Type B pancreatic cell (in vitro differentiated cells): ENCODE measurements around the gene AQP6. TPM values are rescaled to one million over a fixed set of nuclear protein-coding genes. Genes with fewer than 3 reads are reported as not detected.

Experiments used
- DNase-seq: peaks from one replicate; pipeline ENCODE4 v3.0.0; 2021; ENCODE audit warnings: mixed read lengths; ENCODE audit not compliant: unreplicated experiment; ENCODE audit errors: extremely low spot score
- H3K27ac Mint-ChIP-seq: 2 replicates; pipeline ENCODE4 v1.8.0; 2021; ENCODE audit warnings: mild to moderate bottlenecking, mixed read lengths
- H3K27me3 Mint-ChIP-seq: 2 replicates; pipeline ENCODE4 v1.8.0; 2021; ENCODE audit warnings: mixed read lengths
- H3K36me3 Mint-ChIP-seq: 2 replicates; pipeline ENCODE4 v1.8.0; 2021; ENCODE audit warnings: mixed read lengths
- H3K4me1 Mint-ChIP-seq: one replicate; pipeline ENCODE4 v1.8.0; 2021; ENCODE audit warnings: mixed read lengths; ENCODE audit not compliant: unreplicated experiment
- H3K4me3 Mint-ChIP-seq: 2 replicates; pipeline ENCODE4 v1.8.0; 2021; ENCODE audit warnings: mild to moderate bottlenecking, mixed read lengths
- H3K9me3 Mint-ChIP-seq: 2 replicates; pipeline ENCODE4 v1.8.0; 2021; ENCODE audit warnings: mixed read lengths
- CTCF ChIP-seq: fragments of 200-600 bp; sonication (generic); conservative IDR thresholded peaks from 2 replicates; pipeline ENCODE4 v1.5.0; 2021; ENCODE audit warnings: antibody characterized with exemption, mild to moderate bottlenecking
- total RNA-seq: library from RNA; stranded (reverse); gene quantifications from 2 replicates; pipeline ENCODE4 v1.2.1, GENCODE V29; 2021; ENCODE audit warnings: low replicate concordance

The AQP6 gene
- total RNA-seq, 1 donor from 2014 or later, result 0.22 TPM

- no peak overlapping the region for H3K4me3 Mint-ChIP-seq
- no peak overlapping the region for H3K27ac Mint-ChIP-seq
- no peaks in the 10 kb centered on the region for H3K36me3 Mint-ChIP-seq
- no peak for DNase-seq
- H3K27me3 Mint-ChIP-seq, result peaks cover 6% of the 10 kb centered on the region
- no peaks in the 10 kb centered on the region for H3K9me3 Mint-ChIP-seq
- TF ChIP-seq CTCF, result no peak
- H3K4me1 Mint-ChIP-seq, result peaks cover 4% of the 10 kb centered on the region
Measured at GRCh38 chr12:49925433-49926204, 47.1 kb upstream of the AQP6 start.

GRCh38 chr12:49928471-49928870 is 44.3 kb upstream of the AQP6 start:
- TF ChIP-seq CTCF, result no peak
- Mint-ChIP-seq H3K36me3 (no peaks in the 10 kb centered on the region), H3K4me3 (no peak overlapping the region), H3K27me3 (peaks cover 6% of the 10 kb centered on the region), H3K9me3 (no peaks in the 10 kb centered on the region), H3K27ac (no peak overlapping the region), H3K4me1 (no peaks in the 10 kb centered on the region)
- DNase-seq, result no peak

- no peak overlapping the region for H3K27ac Mint-ChIP-seq
- H3K4me3 Mint-ChIP-seq, result no peak overlapping the region
- peaks cover 2% of the 10 kb centered on the region for H3K4me1 Mint-ChIP-seq
- no peak for TF ChIP-seq CTCF
- no peak for DNase-seq
- no peaks in the 10 kb centered on the region for H3K36me3 Mint-ChIP-seq
- peaks cover 6% of the 10 kb centered on the region for H3K27me3 Mint-ChIP-seq
- peaks cover 3% of the 10 kb centered on the region for H3K9me3 Mint-ChIP-seq
Measured at GRCh38 chr12:49929581-49929980, 43.2 kb upstream of the AQP6 start.

GRCh38 chr12:49930515-49931288 is 42.0 kb upstream of the AQP6 start:
- Mint-ChIP-seq H3K4me1 (peaks cover 8% of the 10 kb centered on the region), H3K36me3 (no peaks in the 10 kb centered on the region), H3K27me3 (peaks cover 6% of the 10 kb centered on the region), H3K27ac (no peak overlapping the region), H3K9me3 (peaks cover 5% of the 10 kb centered on the region), H3K4me3 (no peak overlapping the region)
- DNase-seq, result no peak
- TF ChIP-seq CTCF, result peak; percentile 60

GRCh38 chr12:49932023-49932422 is 40.7 kb upstream of the AQP6 start:
- H3K4me1 Mint-ChIP-seq, result peaks cover 8% of the 10 kb centered on the region
- peaks cover 5% of the 10 kb centered on the region for H3K9me3 Mint-ChIP-seq
- H3K36me3 Mint-ChIP-seq, result no peaks in the 10 kb centered on the region
- peaks cover 6% of the 10 kb centered on the region for H3K27me3 Mint-ChIP-seq
- TF ChIP-seq CTCF, result no peak
- no peak overlapping the region for H3K4me3 Mint-ChIP-seq
- DNase-seq, result no peak
- no peak overlapping the region for H3K27ac Mint-ChIP-seq
